HG03469 (cell line): ENCODE results near the gene CHKA.

ENCODE experiments used
- ATAC-seq: cut with Tn5 transposase; IDR thresholded peaks from one replicate; pipeline ENCODE4 v1.9.1; 2021; ENCODE audit warnings: mild to moderate bottlenecking, moderate library complexity, moderate number of reproducible peaks; ENCODE audit not compliant: unreplicated experiment

CHKA gene

GRCh38 chr11:68121067-68121899 is at the start of gene CHKA:
CHKA (minus strand) TSS chr11:68121388; CDS start chr11:68121177, 211 bp downstream.
- ATAC-seq, result peak; percentile 56

- no peak for ATAC-seq
Observed at GRCh38 chr11:68169442-68169841, 48.3 kb upstream of the CHKA start.

- ATAC-seq, result no peak
Observed at GRCh38 chr11:68168694-68169093, 47.5 kb upstream of the CHKA start.

- no peak for ATAC-seq
Observed at GRCh38 chr11:68167474-68167873, 46.3 kb upstream of the CHKA start.

GRCh38 chr11:68166969-68167368 is 45.8 kb upstream of the CHKA start:
- ATAC-seq, result no peak

GRCh38 chr11:68165601-68166000 is 44.4 kb upstream of the CHKA start:
- no peak for ATAC-seq

- ATAC-seq, result no peak
Observed at GRCh38 chr11:68164437-68164836, 43.2 kb upstream of the CHKA start.

- no peak for ATAC-seq
Observed at GRCh38 chr11:68163691-68164090, 42.5 kb upstream of the CHKA start.

GRCh38 chr11:68160100-68160695 is 39.0 kb upstream of the CHKA start:
- ATAC-seq, result no peak

- ATAC-seq, result no peak
Observed at GRCh38 chr11:68159665-68160064, 38.5 kb upstream of the CHKA start.

GRCh38 chr11:68159161-68159560 is 38.0 kb upstream of the CHKA start:
- ATAC-seq, result no peak

GRCh38 chr11:68158580-68158979 is 37.4 kb upstream of the CHKA start:
- ATAC-seq, result no peak

- no peak for ATAC-seq
Observed at GRCh38 chr11:68153742-68154141, 32.6 kb upstream of the CHKA start.

GRCh38 chr11:68150037-68150436 is 28.8 kb upstream of the CHKA start:
- ATAC-seq, result no peak

- ATAC-seq, result no peak
Observed at GRCh38 chr11:68149417-68149816, 28.2 kb upstream of the CHKA start.

GRCh38 chr11:68148879-68149278 is 27.7 kb upstream of the CHKA start:
- ATAC-seq, result no peak

- no peak for ATAC-seq
Observed at GRCh38 chr11:68148071-68148805, 27.1 kb upstream of the CHKA start.

- no peak for ATAC-seq
Observed at GRCh38 chr11:68146704-68147474, 25.7 kb upstream of the CHKA start.

GRCh38 chr11:68146010-68146540 is 24.9 kb upstream of the CHKA start:
- no peak for ATAC-seq

- no peak for ATAC-seq
Observed at GRCh38 chr11:68145120-68145866, 24.1 kb upstream of the CHKA start.
